Measurements from ENCODE around the gene CREM. TPM values are rescaled to one million over a fixed set of nuclear protein-coding genes. Genes with fewer than 3 reads are reported as not detected.
A peak's percentile ranks its signal among the peaks of the same experiment; 100 is the strongest.
"Not testable (repeated sequence)": the region's sequence is repeated elsewhere in the genome, so short reads cannot be mapped to it uniquely, and the experiment has no call there.

CREM gene
- polyA plus RNA-seq, 3 donors: 43.1 to 147 (median 56.0) TPM

DNA sequence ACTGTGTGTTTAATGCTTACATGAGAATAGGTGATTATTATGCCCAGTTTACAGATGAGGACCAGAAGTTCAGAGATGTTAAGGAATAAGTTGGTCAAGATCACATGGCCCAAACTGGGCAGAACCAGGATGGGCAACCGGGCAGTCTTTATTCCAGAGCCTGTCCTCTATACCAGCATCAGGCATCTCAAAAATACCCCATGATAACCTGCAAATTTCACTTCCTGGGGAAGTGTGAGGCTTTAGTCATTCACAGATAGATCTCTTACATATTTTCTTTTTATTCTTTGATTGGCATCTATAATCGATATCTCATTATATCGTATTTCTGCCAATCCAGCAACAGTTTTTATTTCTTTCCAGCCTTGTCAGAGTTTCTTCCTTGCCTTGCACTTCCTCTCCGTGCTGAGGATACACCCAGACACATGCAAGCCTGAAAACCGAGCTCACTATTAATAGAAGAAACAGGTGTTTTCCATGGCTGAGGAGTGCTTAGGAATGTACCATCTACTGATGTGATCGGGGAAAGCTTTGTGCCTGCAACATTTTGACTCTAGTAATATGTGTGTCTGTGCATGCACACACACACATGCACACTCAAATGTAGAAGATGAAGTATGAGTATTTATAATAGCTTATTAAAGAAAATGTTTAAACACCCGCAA, 82.4 kb downstream of the CREM start:
- DNase-seq (ENCODE audit: extremely low read depth in 1 of 11, low read depth in 9 of 11, low spot score in 4 of 11): no peak

DNA sequence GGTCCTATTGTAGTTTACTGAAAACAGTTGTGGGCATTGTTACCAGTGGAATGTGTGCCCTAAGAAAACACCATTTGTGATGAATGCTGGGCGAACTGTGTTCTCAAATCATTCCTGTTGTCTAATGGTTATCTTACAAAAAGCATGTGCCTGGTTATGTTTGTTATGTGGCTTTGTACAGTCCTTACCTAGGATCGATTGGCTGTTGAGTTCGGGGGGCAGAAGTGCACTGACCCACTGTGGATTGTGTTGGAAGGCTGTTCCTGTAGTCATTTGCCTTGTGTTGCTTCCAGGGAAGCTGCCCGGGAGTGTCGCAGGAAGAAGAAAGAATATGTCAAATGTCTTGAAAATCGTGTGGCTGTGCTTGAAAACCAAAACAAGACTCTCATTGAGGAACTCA, 84.3 kb downstream of the CREM start:
- DNase-seq (ENCODE audit: extremely low read depth in 1 of 11, low read depth in 9 of 11, low spot score in 4 of 11): no peak

DNA sequence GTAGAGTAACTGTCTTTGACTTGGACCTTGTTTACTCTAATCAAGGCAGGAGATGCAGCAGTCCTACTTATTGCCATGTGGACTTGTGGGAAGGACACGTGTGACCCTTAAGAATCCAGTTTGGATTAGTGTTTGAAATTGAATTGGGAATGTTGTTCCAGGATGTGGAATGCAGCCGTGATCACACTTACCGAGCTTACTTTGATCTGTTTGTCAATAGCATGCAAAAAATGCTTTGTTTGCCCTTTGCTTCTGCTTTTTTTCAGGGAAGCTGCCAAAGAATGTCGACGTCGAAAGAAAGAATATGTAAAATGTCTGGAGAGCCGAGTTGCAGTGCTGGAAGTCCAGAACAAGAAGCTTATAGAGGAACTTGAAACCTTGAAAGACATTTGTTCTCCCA, 84.7 kb downstream of the CREM start:
- no peak for DNase-seq (ENCODE audit: extremely low read depth in 1 of 11, low read depth in 9 of 11, low spot score in 4 of 11)

DNA sequence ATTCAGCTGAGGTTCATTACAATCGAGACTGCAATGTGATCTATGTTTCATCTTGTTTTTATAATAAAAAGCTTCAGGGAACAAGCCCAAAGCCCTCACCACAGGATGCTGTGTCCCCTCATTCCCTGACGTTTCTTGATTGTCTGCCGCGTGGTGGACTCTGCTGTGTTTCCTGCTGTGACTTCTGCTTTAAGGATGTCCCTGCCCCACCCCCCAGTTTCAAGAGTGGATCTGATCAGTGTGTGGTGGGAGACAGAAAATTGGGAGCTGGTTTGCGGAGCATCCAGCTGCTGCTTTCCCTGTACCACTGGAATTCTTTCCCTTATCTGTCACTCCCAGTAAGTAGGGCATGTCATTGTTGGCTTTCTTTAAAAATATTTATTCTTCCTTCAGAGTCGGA, 86.2 kb downstream of the CREM start:
- DNase-seq (ENCODE audit: extremely low read depth in 1 of 11, low read depth in 9 of 11, low spot score in 4 of 11): no peak

DNA sequence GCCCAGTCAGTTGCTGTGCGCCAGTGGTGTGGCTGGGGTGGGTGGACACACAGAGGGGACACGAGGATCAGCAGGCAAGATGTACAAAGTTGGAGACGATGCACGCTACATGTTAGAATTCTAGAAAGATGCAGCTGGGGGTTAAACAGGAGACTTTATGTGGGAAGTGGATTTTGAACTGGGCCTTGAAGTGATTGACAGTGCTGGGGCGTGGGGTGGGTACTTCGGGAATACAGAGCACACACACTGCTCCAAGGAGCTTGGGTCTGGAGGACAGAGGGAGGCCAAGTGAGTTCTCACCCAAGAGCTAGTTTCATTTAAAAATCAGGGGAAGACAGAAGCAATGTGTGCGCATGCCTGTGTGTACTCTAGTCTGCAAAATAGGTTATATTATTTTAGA, 87.1 kb downstream of the CREM start:
- DNase-seq (ENCODE audit: extremely low read depth in 1 of 11, low read depth in 9 of 11, low spot score in 4 of 11): no peak

DNA sequence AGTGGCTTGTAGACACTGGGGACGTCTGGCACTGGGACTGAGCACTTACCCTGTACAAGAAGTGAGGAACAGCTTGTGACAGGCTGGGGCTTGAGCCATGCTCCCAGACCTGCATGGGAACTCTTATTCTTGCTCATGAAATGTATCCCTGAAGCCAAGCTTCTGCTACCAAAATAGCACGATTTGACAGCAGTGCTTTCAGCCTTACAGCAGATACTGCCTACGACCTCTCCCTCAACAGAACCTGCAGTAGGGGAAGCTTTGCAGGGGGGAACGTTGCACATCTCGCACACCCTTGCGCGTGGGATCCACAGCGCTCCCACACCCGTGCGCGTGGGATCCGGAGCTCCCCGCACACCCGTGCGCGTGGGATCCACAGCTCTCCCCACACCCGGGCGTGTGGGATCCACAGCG, 88.0 kb downstream of the CREM start:
- DNase-seq (ENCODE audit: extremely low read depth in 1 of 11, low read depth in 9 of 11, low spot score in 4 of 11): no peak

DNA sequence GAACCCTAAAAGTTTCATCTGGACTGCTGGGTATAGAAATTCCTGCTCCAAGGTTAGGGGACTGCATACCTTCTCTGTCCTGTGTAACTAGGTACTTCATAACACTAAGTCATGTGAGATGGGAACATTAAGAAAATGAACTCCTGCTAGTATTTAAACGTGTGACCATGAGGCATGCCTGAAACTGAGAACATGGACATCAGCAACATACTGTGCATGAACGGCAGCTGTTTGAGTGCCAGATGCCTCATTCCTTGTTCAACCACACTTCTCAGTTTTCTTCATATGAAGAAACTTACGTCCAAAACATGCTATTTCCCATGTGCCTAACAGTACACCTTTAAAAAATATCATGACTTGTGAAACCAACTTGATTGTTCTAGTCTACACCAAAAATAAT, 88.5 kb downstream of the CREM start:
- DNase-seq (ENCODE audit: extremely low read depth in 1 of 11, low read depth in 9 of 11, low spot score in 4 of 11): no peak

DNA sequence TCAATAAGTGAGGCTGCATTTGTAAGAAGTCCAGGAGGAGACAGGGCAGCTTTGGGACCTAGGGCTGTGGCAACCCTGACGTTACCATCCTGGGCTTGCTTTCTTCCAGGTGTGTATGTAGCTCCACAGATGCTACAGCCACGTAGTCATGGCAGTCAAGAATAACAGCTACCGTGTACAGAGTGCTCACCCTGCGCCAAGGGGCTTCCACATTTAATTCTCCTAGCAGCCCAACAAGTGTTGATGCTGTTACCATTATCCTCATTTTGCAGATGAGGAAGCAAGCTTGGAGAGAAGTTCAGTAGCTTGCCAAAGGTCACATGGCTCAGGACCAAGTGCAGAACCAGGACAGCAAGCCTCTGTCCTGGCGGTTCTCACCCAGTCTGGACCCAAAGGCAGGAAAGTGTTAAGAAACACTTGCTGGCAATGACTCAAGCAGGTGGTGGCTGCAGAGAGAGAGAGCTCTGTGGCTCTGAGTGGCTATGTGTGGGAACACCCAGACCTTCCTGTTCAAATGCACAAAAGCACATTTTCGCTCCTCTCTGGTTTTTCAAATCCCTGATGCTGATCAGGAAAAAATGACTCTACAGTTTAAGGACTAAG, 89.8 kb downstream of the CREM start:
- no peak for DNase-seq (ENCODE audit: extremely low read depth in 1 of 11, low read depth in 9 of 11, low spot score in 4 of 11)

DNA sequence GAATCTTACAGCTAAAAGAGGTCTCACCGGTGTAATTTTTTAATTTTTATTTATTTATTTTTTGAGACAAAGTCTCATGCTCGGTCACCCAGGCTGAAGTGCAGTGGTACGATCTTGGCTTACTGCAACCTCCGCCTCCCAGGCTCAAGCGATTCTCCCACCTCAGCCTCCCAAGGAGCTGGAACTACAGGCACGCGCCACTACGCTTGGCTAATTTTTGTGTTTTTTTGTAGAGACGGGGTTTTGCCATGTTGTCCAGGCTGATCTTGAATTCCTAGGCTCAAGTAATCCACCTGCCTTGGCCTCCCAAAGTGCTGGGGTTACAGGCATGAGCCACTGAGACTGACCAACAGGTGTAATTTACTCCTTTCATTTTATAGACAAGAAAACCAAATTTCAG, 90.3 kb downstream of the CREM start:
- DNase-seq (ENCODE audit: extremely low read depth in 1 of 11, low read depth in 9 of 11, low spot score in 4 of 11): not testable (repeated sequence)

DNA sequence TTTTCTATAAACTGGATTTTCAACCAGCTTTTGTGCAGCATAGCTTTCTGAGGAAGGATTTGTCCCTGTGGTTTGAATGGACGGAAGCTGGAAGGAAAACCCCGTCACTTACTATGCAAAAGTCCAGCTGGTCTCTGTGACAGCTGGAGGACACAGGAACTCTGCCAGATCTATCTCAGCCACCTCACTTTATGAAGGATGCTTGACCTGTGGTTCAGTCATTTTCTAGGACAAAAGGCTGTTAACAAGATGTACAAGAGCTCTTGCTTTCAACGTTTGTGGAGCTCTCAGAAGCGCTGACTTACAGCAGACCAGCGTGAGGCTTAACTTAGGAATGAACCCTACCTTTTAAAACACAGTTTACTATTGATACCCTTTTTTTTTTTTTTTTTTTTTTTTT, 90.8 kb downstream of the CREM start:
- DNase-seq (ENCODE audit: extremely low read depth in 1 of 11, low read depth in 9 of 11, low spot score in 4 of 11): peak in 7 of 11 donors; percentile 31 to 73 (median 60)

DNA sequence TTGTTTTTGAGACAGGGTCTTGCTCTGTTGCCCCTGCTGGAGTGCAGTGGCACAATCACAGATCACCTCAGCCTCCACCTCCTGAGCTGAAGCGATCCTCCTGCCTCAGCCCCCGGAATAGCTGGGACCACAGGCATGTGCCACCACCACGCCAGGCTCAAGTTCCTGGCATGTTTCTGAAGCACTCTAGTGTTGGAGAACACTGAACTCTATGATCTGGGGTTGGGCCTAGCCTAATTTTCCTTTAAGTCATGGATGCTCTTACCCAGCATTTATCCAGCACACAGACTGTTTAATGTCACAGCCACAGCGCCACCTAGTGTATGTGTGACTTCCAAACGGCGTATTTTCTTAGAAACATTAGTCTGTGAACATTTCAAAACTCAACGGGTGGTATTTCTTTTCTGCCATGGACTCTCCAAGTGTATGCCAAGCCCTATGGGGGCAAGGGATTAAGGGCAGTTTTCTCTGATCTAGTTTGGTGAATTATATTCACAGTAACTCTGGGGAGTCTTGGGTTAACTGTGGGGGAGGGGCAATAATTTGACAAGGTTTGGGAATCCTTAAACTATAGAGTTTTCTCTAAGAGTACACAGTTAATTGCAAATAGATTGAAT, 91.8 kb downstream of the CREM start:
- DNase-seq (ENCODE audit: extremely low read depth in 1 of 11, low read depth in 9 of 11, low spot score in 4 of 11): peak; percentile 69 to 90 (median 81)

DNA sequence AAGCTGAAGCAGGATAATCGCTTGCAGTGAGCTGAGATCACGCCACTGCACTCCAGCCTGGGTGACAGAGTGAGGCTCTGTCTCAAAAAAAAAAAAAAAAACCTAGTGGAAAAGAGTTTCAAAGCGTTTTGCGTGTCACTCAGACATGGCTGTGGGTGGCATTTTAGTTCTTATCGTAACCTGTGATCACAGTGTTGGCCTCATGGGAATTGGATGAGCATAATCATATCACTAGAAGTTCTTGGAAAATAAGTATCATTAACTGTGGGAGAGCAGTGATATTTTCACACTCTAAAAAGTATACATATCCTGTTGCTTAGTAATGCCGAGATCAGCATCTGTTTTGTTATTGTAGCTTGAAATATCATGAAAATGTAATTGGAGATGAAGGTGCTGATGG, 92.6 kb downstream of the CREM start:
- DNase-seq (ENCODE audit: extremely low read depth in 1 of 11, low read depth in 9 of 11, low spot score in 4 of 11): no peak

DNA sequence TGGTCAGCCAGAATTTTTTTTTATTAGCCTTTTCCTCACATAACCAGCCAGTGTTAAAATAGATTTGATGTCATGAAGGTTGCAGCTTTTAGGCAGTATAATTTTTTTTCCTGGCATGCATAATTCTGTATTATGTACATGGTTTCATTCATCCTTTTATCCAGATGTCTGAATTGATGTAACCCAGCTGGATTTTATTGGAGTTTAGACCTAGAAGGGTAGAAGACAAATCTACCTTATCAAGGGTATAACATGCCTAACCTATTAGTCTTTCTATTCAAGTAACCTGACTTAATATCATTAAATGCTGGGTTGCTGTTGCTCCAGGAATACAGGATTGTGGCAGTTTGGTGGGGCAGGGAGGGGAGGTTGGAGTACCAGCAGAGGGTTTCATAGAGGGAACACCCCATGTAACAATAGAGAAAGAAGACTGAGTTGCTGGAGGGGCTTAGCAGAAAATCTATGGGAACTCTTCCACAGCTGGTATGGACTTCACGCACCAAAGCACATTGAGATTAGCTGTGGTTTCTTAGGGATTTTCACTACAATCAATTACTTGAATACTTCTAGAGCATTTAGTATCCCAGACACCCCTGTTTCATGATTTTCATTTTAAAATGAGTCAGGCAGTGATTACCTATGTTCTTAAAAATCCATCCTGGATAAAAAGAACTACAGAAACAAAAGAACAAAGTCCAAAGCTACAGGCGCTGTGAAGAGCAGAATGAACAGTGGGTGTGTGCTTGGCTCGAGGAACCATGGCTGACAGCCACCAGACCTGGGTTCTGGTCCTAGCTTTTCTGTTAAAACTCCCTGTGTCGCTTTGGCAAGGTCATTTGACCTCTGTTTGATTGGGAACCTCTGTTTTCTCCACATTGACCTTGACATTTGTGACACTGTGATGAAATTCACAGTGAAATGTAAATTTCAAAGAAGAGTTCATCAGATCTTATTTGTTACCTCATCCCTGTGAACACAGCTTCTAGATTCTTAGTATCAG, 93.5 kb downstream of the CREM start:
- DNase-seq (ENCODE audit: extremely low read depth in 1 of 11, low read depth in 9 of 11, low spot score in 4 of 11): no peak

DNA sequence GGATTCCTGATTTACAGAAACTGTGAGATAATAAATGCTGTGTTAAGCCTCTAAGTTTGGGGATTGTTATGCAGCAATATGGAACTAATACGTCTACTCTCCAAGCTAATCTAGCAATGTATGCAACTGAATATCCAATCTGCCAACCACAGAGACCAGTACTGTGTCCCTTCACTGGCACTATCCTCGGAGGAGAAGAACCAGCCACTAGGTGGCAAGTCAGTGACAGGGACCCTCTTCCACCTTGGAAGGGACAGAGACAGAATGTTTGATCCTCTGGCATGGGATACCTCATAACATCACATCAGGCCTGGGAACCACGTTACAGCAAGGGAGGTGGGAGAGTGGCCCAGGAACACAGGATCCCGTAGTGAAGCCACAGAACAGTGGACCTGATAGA, 96.4 kb downstream of the CREM start:
- no peak for DNase-seq (ENCODE audit: extremely low read depth in 1 of 11, low read depth in 9 of 11, low spot score in 4 of 11)

DNA sequence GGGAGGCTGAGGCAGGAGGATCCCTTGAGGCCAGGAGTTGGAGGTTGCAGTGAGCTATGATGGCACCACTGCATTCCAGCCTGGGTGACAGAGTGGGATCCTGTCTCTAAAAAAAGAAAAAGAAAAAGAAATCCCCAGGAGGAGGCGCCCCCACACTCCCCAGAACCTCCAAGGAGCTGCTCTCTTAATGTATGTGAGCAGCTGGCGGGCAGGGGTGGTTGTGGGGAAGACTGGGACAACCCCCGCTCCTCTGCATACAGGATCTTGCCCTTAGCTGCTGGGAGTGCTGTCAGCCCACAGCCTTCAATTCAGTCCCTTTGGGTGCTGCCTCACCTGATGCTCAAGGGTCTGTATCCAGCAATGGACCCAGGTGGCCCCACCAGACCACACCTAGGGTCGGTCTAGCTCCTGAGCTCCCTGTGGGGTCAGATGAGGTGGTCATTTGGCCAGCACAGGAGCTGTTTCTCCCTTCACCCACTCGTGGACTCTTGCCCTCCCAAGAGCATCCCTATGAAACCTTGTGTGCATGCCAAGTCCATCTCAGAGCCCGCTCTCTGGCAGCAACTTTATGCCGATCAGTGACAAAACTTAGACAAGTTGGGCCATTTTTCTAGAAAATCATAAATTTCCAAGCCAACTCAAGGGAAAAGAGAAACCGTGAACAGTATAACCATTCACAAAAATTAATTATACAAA, 97.5 kb downstream of the CREM start:
- no peak for DNase-seq (ENCODE audit: extremely low read depth in 1 of 11, low read depth in 9 of 11, low spot score in 4 of 11)

DNA sequence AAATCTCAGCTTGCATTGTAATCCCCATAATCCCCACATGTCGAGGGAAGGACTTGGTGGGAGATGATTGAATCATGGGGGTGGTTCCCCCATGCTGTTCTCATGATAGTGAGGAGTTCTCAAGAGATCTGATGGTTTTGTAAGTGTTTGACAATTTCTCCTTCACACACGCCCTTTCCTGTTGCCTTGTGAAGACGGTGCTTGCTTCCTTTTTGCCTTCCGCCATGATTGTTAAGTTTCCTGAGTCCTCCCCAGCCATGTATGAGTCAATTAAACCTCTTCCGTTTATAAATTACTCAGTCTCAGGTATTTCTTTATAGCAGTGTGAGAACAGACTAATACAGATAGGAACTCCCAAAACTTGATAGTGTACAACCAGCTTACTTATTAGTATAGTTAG, 98.6 kb downstream of the CREM start:
- DNase-seq (ENCODE audit: extremely low read depth in 1 of 11, low read depth in 9 of 11, low spot score in 4 of 11): no peak

DNA sequence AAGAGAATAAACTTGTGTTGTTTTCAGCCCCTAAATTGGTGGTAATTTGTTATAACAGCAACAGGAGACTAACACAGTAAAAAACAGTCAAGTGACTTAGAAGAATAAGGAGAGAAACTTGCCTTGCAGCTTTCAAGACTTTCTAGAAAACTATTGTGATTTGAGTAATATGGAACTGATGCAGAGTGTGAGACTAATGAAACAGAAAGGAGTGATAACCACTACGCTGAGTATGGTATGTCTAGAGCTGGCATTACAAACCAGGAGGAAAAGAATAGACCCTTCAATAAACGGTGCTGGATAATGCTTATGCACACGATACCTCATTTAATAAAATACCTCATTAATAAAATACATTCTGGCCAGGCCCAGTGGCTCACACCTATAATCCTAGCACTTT, 99.9 kb downstream of the CREM start:
- no peak for DNase-seq (ENCODE audit: extremely low read depth in 1 of 11, low read depth in 9 of 11, low spot score in 4 of 11)

DNA sequence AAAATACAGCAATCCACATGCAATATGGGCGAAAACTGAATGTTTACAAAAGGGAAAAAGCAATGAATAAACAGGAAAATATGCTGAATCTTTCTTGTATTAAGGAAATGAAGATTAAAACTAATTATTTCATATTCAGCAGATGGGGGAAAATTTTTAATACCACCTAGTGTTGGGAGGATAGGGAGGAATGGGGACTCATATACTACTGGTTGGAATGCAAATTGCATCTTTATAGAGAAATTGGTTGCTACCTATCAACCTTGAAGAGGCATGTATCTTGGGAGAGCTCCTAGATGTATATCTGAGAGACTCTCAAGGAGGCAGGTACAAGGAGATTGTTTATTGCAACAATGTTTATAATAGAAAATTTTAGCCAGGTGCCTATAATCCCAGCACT, 101.4 kb downstream of the CREM start:
- no peak for DNase-seq (ENCODE audit: extremely low read depth in 1 of 11, low read depth in 9 of 11, low spot score in 4 of 11)

DNA sequence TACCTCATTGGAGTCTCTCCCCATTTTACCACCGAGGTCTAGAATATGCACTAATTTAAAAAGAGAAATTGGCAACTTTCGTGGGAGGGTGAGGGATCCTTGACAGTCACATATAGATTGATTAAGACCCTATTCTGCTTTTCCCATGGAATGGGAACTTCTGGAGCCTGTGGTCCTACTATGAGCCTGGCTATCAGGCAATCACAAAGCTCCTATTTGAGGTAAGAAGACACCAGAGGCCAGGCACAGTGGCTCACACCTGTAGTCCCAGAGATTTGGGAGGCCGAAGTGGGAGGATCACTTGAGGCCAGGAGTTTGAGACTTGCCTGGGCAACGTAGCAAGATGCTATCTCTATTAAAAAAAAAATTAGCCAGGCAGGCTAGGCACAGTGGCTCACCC, 105.0 kb downstream of the CREM start:
- DNase-seq (ENCODE audit: extremely low read depth in 1 of 11, low read depth in 9 of 11, low spot score in 4 of 11): no peak

All from renal cortex interstitium (tissue), 11 donors.